ENCODE measurements around the gene PRAMEF7.
"Not testable (repeated sequence)": the region's sequence is repeated elsewhere in the genome, so short reads cannot be mapped to it uniquely, and the experiment has no call there.

Gene PRAMEF7

GRCh38 chr1:12916310-12916709, at the start of gene PRAMEF7:
Gene PRAMEF7, plus strand, starts transcription at chr1:12916610. Its CDS starts 1,083 bp downstream, at chr1:12917693.
- not testable (repeated sequence) for TF ChIP-seq GATA2, GATA3 (IDR thresholded peaks at IDR 0.05; ENCODE audit: low read depth, low read length)

GRCh38 chr1:12886101-12886500, 30.3 kb upstream of the PRAMEF7 start, which contains the start of gene PRAMEF4:
Gene PRAMEF4, minus strand, starts transcription at chr1:12886201. Its CDS starts 2,807 bp downstream, at chr1:12883394.
- not testable (repeated sequence) for TF ChIP-seq GATA2, GATA3 (IDR thresholded peaks at IDR 0.05; ENCODE audit: low read depth, low read length)

GRCh38 chr1:12898170-12898569, 18.2 kb upstream of the PRAMEF7 start, which contains the start of gene PRAMEF10:
Gene PRAMEF10, minus strand, starts transcription at chr1:12898270. Its CDS starts 2,423 bp downstream, at chr1:12895847.
- TF ChIP-seq GATA3, GATA2 (IDR thresholded peaks at IDR 0.05; ENCODE audit: low read depth, low read length): not testable (repeated sequence)

- not testable (repeated sequence) for TF ChIP-seq GATA2, GATA3 (IDR thresholded peaks at IDR 0.05; ENCODE audit: low read depth, low read length)
These were observed 31.1 kb downstream of the PRAMEF7 start, which contains the start of gene PRAMEF6 for GRCh38 chr1:12947480-12947879. Gene PRAMEF6, minus strand, starts transcription at chr1:12947580. Its CDS starts 5,062 bp downstream, at chr1:12942518.

Data from SH-SY5Y (cell line).